Karpas-422 (cell line): ENCODE results near the gene PSD. TPM values are rescaled to one million over a fixed set of nuclear protein-coding genes. Genes with fewer than 3 reads are reported as not detected.

Experiments
- DNase-seq: peaks from one replicate; pipeline ENCODE4 v3.0.0-alpha.2; 2015
- H2AFZ ChIP-seq: fragments of 200-600 bp; sonication (generic); 2 replicates; pipeline ENCODE4 v1.6.1; 2014; ENCODE audit warnings: antibody characterized with exemption, low read length, mixed read lengths
- H3K27ac ChIP-seq: fragments of 200-600 bp; sonication (generic); 2 replicates; pipeline ENCODE4 v1.5.1; 2014; ENCODE audit warnings: mild to moderate bottlenecking, low read length, moderate library complexity
- H3K27me3 ChIP-seq: fragments of 200-600 bp; sonication (generic); 2 replicates; pipeline ENCODE4 v1.6.1; 2014; ENCODE audit warnings: low read length, mixed read lengths
- H3K36me3 ChIP-seq: fragments of 200-600 bp; sonication (generic); 2 replicates; pipeline ENCODE4 v1.6.1; 2014; ENCODE audit warnings: low read length, mixed read lengths; ENCODE audit not compliant: insufficient read depth
- H3K4me1 ChIP-seq: fragments of 200-600 bp; sonication (generic); 2 replicates; pipeline ENCODE4 v1.6.1; 2014; ENCODE audit warnings: mild to moderate bottlenecking, low read length, mixed read lengths
- H3K4me2 ChIP-seq: fragments of 200-600 bp; sonication (generic); 2 replicates; pipeline ENCODE4 v1.6.1; 2014; ENCODE audit warnings: low read length, low read depth, mild to moderate bottlenecking; ENCODE audit not compliant: poor library complexity, severe bottlenecking
- H3K4me3 ChIP-seq: fragments of 200-600 bp; sonication (generic); 2 replicates; pipeline ENCODE4 v1.5.1; 2014; ENCODE audit warnings: mild to moderate bottlenecking, antibody characterized with exemption, low read length, mixed read lengths
- H3K79me2 ChIP-seq: fragments of 200-600 bp; sonication (generic); 2 replicates; pipeline ENCODE4 v1.6.1; 2014; ENCODE audit warnings: mild to moderate bottlenecking, low read length, mixed read lengths
- H3K9ac ChIP-seq: fragments of 200-600 bp; sonication (generic); 2 replicates; pipeline ENCODE4 v1.6.0; 2014; ENCODE audit warnings: low read length
- H3K9me2 ChIP-seq: fragments of 200-600 bp; sonication (generic), shearing (Covaris generic); replicated peaks from 2 replicates; pipeline ENCODE4 v1.6.0; 2014; ENCODE audit warnings: mild to moderate bottlenecking, low read length, moderate library complexity; ENCODE audit not compliant: insufficient read depth
- H3K9me3 ChIP-seq: fragments of 300-700, 200-600 bp; sonication (generic); 2 replicates; pipeline ENCODE4 v1.6.1; 2014; ENCODE audit warnings: low read length, mixed read lengths
- H4K20me1 ChIP-seq: fragments of 200-600 bp; sonication (generic); 2 replicates; pipeline ENCODE4 v1.6.1; 2014; ENCODE audit warnings: mild to moderate bottlenecking, antibody characterized with exemption, low read length, low read depth; ENCODE audit not compliant: insufficient read depth
- total RNA-seq: library from RNA; depleted of rRNA; stranded (reverse); fragments of >200 nt; shearing (Covaris generic); gene quantifications from 2 replicates; pipeline ENCODE4 v1.2.3, GENCODE V29; 2014; ENCODE audit warnings: low replicate concordance

PSD gene
- total RNA-seq, 1 experiment from 2014 or later = 0.19 TPM

- H2AFZ ChIP-seq = peak overlapping the region; percentile 71
- no peaks in the 10 kb centered on the region for H4K20me1 ChIP-seq
- no peaks in the 10 kb centered on the region for H3K27me3 ChIP-seq
- peak overlapping the region; percentile 68 for H3K9ac ChIP-seq
- no peaks in the 10 kb centered on the region for H3K9me3 ChIP-seq
- peak overlapping the region; percentile 75 for H3K4me2 ChIP-seq
- H3K27ac ChIP-seq = no peak overlapping the region
- peaks cover 27% of the 10 kb centered on the region for H3K4me1 ChIP-seq
- no peaks in the 10 kb centered on the region for H3K36me3 ChIP-seq
- DNase-seq = no peak
- peak overlapping the region; percentile 70 for H3K4me3 ChIP-seq
- H3K79me2 ChIP-seq = no peaks in the 10 kb centered on the region
- no peaks in the 10 kb centered on the region for H3K9me2 ChIP-seq
Observed at GRCh38 chr10:102394801-102395399, 23.7 kb downstream of the PSD start.

DNA sequence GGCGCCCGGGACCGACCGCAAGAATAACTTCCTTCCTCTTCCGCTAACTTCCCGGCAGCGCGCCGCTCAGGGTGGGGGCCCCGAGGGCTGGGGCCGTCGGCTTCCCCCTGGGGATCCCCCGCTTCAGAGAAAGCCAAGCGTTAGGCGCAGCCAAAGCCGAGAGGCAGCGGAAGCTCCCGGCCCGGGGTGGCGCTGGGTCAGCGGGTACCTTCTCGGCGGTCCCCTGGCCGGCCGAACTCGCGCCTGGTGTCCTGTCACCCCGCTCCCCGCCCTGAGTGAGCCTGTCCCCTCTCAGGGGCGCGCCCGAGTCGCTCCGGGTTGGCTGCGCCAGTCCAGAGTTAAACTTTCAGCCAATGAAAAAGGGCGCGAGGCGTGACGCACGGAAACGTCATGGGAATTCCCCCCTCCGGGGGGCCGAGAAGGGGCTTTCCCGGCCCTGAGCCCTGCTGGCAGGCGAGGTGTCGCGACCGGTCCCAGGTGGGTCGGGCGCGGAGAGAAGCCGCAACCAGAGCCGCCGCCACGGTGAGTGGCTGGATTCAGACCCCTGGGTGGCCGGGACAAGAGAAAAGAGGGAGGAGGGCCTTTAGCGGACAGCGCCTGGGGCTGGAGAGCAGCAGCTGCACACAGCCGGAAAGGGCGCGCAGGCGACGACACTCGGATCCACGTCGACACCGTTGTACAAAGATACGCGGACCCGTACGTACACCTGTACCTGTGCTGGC lies 24.3 kb downstream of the PSD start:
- Histone ChIP-seq H3K36me3 (no peaks in the 10 kb centered on the region), H3K79me2 (no peaks in the 10 kb centered on the region), H3K27me3 (no peaks in the 10 kb centered on the region), H3K27ac (no peak overlapping the region), H3K9me3 (no peaks in the 10 kb centered on the region), H3K4me2 (peak overlapping the region; percentile 75), H3K4me1 (peaks cover 23% of the 10 kb centered on the region), H4K20me1 (no peaks in the 10 kb centered on the region), H3K9ac (peak overlapping the region; percentile 68), H2AFZ (peak overlapping the region; percentile 71; the same call in 1 of the 2 replicates), H3K4me3 (peak overlapping the region; percentile 70), H3K9me2 (no peaks in the 10 kb centered on the region)
- peak; percentile 92 for DNase-seq

DNA sequence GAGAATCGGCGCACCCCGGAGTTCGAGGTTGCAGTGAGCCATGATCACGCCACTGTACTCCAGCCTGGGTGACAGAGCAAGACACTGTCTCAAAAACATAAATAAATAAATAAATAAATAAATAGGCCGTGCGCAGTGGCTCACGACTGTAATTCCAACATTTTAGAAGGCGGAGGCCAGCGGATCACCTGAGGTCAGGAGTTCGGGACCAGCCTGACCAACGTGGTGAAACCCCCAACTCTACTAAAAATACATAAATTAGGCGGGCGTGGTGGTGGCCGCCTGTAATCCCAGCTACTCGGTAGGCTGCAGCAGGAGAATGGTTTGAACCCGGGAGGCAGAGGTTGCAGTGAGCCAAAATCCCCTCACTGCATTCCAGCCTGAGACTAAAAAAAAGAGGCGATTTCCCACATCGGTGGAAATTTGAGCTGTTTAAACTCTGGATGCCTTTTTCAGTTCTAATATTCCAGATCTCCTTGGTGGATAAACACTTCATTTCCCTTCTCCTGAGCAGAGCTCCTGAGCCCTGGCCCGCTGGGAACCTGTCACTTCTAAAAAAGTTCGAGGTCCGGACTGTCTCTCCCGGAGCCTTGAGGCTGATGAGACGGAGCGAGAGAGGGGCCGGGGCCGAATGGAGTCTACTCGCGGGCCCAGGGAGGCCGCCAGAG lies 25.0 kb downstream of the PSD start:
- H2AFZ ChIP-seq = peak overlapping the region; percentile 93
- H3K4me2 ChIP-seq = peak overlapping the region; percentile 75
- peaks cover 23% of the 10 kb centered on the region for H3K4me1 ChIP-seq
- no peak for DNase-seq
- H3K9me3 ChIP-seq = no peaks in the 10 kb centered on the region
- no peaks in the 10 kb centered on the region for H3K79me2 ChIP-seq
- H3K36me3 ChIP-seq = no peaks in the 10 kb centered on the region
- peak overlapping the region; percentile 70 for H3K4me3 ChIP-seq
- no peaks in the 10 kb centered on the region for H3K27me3 ChIP-seq
- peak overlapping the region; percentile 68 for H3K9ac ChIP-seq
- H3K9me2 ChIP-seq = no peaks in the 10 kb centered on the region
- H3K27ac ChIP-seq = no peak overlapping the region
- H4K20me1 ChIP-seq = no peaks in the 10 kb centered on the region

DNA sequence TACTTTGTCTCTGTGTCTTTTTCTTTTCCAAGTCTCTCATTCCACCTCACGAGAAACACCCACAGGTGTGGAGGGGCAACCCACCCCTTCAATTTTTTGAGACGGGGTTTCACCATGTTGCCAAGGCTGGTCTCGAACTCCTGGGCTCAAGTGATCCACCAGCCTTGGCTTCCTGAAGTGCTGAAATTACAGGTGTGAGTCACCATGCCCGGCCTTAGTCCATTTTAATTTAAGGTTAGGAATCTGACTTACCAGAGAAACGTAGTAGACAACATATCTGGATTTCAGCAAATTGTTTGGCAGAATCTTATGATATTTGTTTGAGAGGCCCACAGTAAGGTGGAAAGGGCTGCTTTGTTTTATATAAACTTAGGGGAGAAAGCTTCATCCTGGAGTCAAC lies 26.3 kb downstream of the PSD start:
- H3K79me2 ChIP-seq = no peaks in the 10 kb centered on the region

GRCh38 chr10:102389894-102390293 lies 28.7 kb downstream of the PSD start:
- H3K4me3 ChIP-seq = no peak overlapping the region
- no peaks in the 10 kb centered on the region for H3K79me2 ChIP-seq
- H3K9ac ChIP-seq = no peak overlapping the region
- H3K4me2 ChIP-seq = no peak overlapping the region
- DNase-seq = no peak
- H3K27me3 ChIP-seq = no peaks in the 10 kb centered on the region
- H3K9me2 ChIP-seq = no peaks in the 10 kb centered on the region
- no peaks in the 10 kb centered on the region for H4K20me1 ChIP-seq
- no peak overlapping the region for H3K27ac ChIP-seq
- peaks cover 9% of the 10 kb centered on the region for H3K4me1 ChIP-seq
- H3K9me3 ChIP-seq = no peaks in the 10 kb centered on the region
- H2AFZ ChIP-seq = no peak overlapping the region
- no peaks in the 10 kb centered on the region for H3K36me3 ChIP-seq

More for the DNA sequence above, 26.3 kb downstream of the PSD start:
- no peak overlapping the region for H3K9ac ChIP-seq
- no peaks in the 10 kb centered on the region for H3K9me2 ChIP-seq
- H4K20me1 ChIP-seq = no peaks in the 10 kb centered on the region
- no peak for DNase-seq
- H3K4me2 ChIP-seq = no peak overlapping the region
- H3K27me3 ChIP-seq = no peaks in the 10 kb centered on the region
- peaks cover 23% of the 10 kb centered on the region for H3K4me1 ChIP-seq
- no peaks in the 10 kb centered on the region for H3K36me3 ChIP-seq
- H2AFZ ChIP-seq = no peak overlapping the region
- no peak overlapping the region for H3K4me3 ChIP-seq
- no peaks in the 10 kb centered on the region for H3K9me3 ChIP-seq
- no peak overlapping the region for H3K27ac ChIP-seq

- H3K36me3 ChIP-seq = no peaks in the 10 kb centered on the region
- no peak overlapping the region for H3K27ac ChIP-seq
- DNase-seq = no peak
- no peak overlapping the region for H2AFZ ChIP-seq
- no peak overlapping the region for H3K4me2 ChIP-seq
- H3K9ac ChIP-seq = no peak overlapping the region
- no peaks in the 10 kb centered on the region for H3K9me2 ChIP-seq
- no peak overlapping the region for H3K4me3 ChIP-seq
- no peaks in the 10 kb centered on the region for H4K20me1 ChIP-seq
- no peaks in the 10 kb centered on the region for H3K4me1 ChIP-seq
- H3K79me2 ChIP-seq = no peaks in the 10 kb centered on the region
- H3K9me3 ChIP-seq = no peaks in the 10 kb centered on the region
- H3K27me3 ChIP-seq = no peaks in the 10 kb centered on the region
Observed at GRCh38 chr10:102384606-102385429, 33.8 kb downstream of the PSD start.

- no peaks in the 10 kb centered on the region for H3K36me3 ChIP-seq
- DNase-seq = no peak
- no peaks in the 10 kb centered on the region for H3K27me3 ChIP-seq
- H3K4me1 ChIP-seq = no peaks in the 10 kb centered on the region
- H3K79me2 ChIP-seq = no peaks in the 10 kb centered on the region
- H3K9me3 ChIP-seq = no peaks in the 10 kb centered on the region
- no peak overlapping the region for H2AFZ ChIP-seq
- no peak overlapping the region for H3K4me3 ChIP-seq
- no peak overlapping the region for H3K9ac ChIP-seq
- H3K9me2 ChIP-seq = no peaks in the 10 kb centered on the region
- H4K20me1 ChIP-seq = no peaks in the 10 kb centered on the region
- no peak overlapping the region for H3K27ac ChIP-seq
- H3K4me2 ChIP-seq = no peak overlapping the region
Observed at GRCh38 chr10:102384053-102384452, 34.5 kb downstream of the PSD start.

DNA sequence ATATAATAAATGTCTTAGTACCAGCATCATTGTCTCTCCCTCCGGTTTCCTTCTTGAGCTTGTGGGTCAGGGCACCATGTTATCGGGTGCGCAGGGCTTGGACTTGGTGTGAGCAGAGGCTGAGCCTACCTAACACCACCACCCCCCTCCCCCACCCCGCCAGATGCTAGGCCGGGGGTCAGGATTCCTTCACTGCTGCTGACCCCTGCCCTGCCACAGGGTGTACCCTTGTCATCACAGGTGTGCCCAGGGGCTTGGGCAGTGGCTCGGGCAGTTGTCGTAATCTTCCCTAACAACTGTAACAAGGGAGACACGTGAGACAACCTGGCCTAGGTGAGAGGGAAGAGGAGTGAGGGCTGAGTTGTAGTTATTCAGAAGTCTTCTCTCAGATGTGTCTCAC lies 35.7 kb downstream of the PSD start:
- H3K4me1 ChIP-seq = no peaks in the 10 kb centered on the region
- no peaks in the 10 kb centered on the region for H3K27me3 ChIP-seq
- no peaks in the 10 kb centered on the region for H4K20me1 ChIP-seq
- H3K9me2 ChIP-seq = no peaks in the 10 kb centered on the region
- no peaks in the 10 kb centered on the region for H3K9me3 ChIP-seq
- H3K79me2 ChIP-seq = no peaks in the 10 kb centered on the region
- no peak overlapping the region for H2AFZ ChIP-seq
- no peak for DNase-seq
- H3K4me3 ChIP-seq = no peak overlapping the region
- no peak overlapping the region for H3K27ac ChIP-seq
- H3K36me3 ChIP-seq = no peaks in the 10 kb centered on the region
- H3K4me2 ChIP-seq = no peak overlapping the region
- H3K9ac ChIP-seq = no peak overlapping the region
